OCI-LY1 (cell line): Measurements from ENCODE around the gene CCDC27.

Source experiments
- H2AFZ ChIP-seq: fragments of 200-600 bp; sonication (generic), shearing (Covaris generic); 2 replicates; pipeline ENCODE4 v1.6.0; 2014; ENCODE audit warnings: antibody characterized with exemption, mild to moderate bottlenecking, low read length
- H3F3A ChIP-seq: fragments of 200-600 bp; sonication (generic), shearing (Covaris generic); 2 replicates; pipeline ENCODE4 v1.6.0; 2014; ENCODE audit warnings: mild to moderate bottlenecking, antibody characterized with exemption, low read length, moderate library complexity; ENCODE audit not compliant: insufficient read depth
- H3K27ac ChIP-seq: fragments of 200-600 bp; sonication (generic); 2 replicates; pipeline ENCODE4 v1.5.1; 2014; ENCODE audit warnings: low read length, mixed run types, mild to moderate bottlenecking, low read depth; ENCODE audit not compliant: poor library complexity, severe bottlenecking
- H3K27me3 ChIP-seq: fragments of 200-600 bp; sonication (generic); 2 replicates; pipeline ENCODE4 v1.6.0; 2014; ENCODE audit warnings: antibody characterized with exemption, mild to moderate bottlenecking, low read length, moderate library complexity; ENCODE audit not compliant: insufficient read depth
- H3K36me3 ChIP-seq: fragments of 200-600 bp; sonication (generic); 2 replicates; pipeline ENCODE4 v1.6.1; 2014; ENCODE audit warnings: mild to moderate bottlenecking, antibody characterized with exemption, low read length, moderate library complexity, mixed read lengths; ENCODE audit not compliant: insufficient read depth
- H3K4me1 ChIP-seq: fragments of 200-600 bp; sonication (generic); 2 replicates; pipeline ENCODE4 v1.5.1; 2014; ENCODE audit warnings: mild to moderate bottlenecking, low read length, moderate library complexity; ENCODE audit not compliant: insufficient read depth, severe bottlenecking
- H3K4me2 ChIP-seq: fragments of 200-600 bp; sonication (generic), shearing (Covaris generic); 2 replicates; pipeline ENCODE4 v1.6.1; 2014; ENCODE audit warnings: low read length
- H3K4me3 ChIP-seq: fragments of 200-600 bp; sonication (generic); 2 replicates; pipeline ENCODE4 v1.5.1; 2014; ENCODE audit warnings: low read length, low read depth, mild to moderate bottlenecking, mixed read lengths; ENCODE audit not compliant: poor library complexity, severe bottlenecking
- H3K79me2 ChIP-seq: fragments of 200-600 bp; shearing (Covaris generic); 2 replicates; pipeline ENCODE4 v1.6.1; 2016; ENCODE audit warnings: mixed run types, low read length, mixed read lengths; ENCODE audit not compliant: insufficient read depth
- H3K9ac ChIP-seq: fragments of 200-600 bp; sonication (generic), shearing (Covaris generic); 2 replicates; pipeline ENCODE4 v1.6.1; 2014; ENCODE audit warnings: mild to moderate bottlenecking, low read length, mixed read lengths
- H3K9me2 ChIP-seq: fragments of 200-600 bp; sonication (generic), shearing (Covaris generic); 2 replicates; pipeline ENCODE4 v1.6.1; 2014; ENCODE audit warnings: low read depth, mild to moderate bottlenecking, low read length, mixed read lengths
- H3K9me3 ChIP-seq: fragments of 200-600 bp; shearing (Covaris generic); 2 replicates; pipeline ENCODE4 v1.6.1; 2014; ENCODE audit warnings: low read length, mixed read lengths
- H4K20me1 ChIP-seq: fragments of 200-600 bp; sonication (generic), shearing (Covaris generic); 2 replicates; pipeline ENCODE4 v1.6.0; 2016; ENCODE audit warnings: mild to moderate bottlenecking, low read length; ENCODE audit not compliant: insufficient read depth
- EZH2 ChIP-seq: fragments of 200-600 bp; sonication (generic), shearing (Covaris generic); IDR thresholded peaks from 2 replicates; pipeline ENCODE4 v1.8.0; 2017; ENCODE audit warnings: borderline replicate concordance, mixed run types, mild to moderate bottlenecking, antibody characterized with exemption, low read length, moderate library complexity, mixed read lengths
- TF ChIP-seq, protein P1 (sequence below): fragments of 200-600 bp; sonication (generic), shearing (Covaris generic); IDR thresholded peaks from 2 replicates; pipeline ENCODE4 v1.5.1; 2017; ENCODE audit warnings: mild to moderate bottlenecking, antibody characterized with exemption, low read length, moderate library complexity, mixed read lengths

The CCDC27 gene

DNA sequence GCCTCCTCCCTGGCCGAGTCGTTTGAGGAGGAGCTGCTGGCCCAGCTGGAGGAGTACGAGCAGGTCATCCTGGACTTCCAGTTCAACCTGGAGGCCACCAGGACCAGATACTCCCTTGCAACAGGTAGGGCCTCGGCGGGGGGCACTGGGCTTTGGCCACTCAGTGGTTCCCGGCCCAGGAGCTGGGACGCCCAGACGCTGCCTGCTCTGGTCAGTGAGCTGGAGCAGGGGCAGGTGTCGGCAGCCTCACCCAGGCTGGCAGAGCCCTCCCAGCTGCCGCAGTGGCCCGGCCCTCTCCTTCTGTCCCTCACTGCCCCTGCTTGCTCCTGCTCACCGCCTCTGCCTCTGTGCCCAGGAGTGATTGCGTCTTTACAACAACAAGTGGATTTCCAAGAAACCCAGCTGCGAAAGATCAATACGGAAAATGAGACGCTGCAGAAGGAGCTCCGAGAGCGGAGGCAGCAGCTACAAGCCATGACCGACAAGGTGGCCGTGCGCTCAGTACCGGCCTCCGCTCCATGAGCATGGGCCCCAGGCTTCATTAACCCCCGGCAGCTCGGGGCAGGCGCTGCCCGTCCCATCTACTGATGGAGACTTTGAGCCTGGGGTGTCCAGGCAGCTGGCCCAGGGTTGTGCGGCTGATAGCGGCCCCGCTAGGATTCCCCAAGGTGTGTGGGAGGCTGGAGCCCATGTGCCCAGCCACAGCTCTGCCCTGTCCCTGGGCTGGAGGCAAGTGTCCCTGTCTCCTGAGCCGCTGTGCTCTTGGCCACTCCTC lies 11.3 kb downstream of the CCDC27 start:
- Histone ChIP-seq H3K36me3 (no peaks in the 10 kb centered on the region; the same call in 1 of the 2 replicates), H3K4me3 (no peak overlapping the region), H3K9me3 (peaks cover 7% of the 10 kb centered on the region), H3K27ac (no peak overlapping the region), H2AFZ (no peak overlapping the region), H4K20me1 (no peaks in the 10 kb centered on the region), H3K4me2 (no peak overlapping the region), H3K9me2 (no peaks in the 10 kb centered on the region), H3K9ac (no peak overlapping the region), H3K79me2 (no peaks in the 10 kb centered on the region), H3F3A (no peaks in the 10 kb centered on the region), H3K27me3 (peaks cover 27% of the 10 kb centered on the region), H3K4me1 (no peaks in the 10 kb centered on the region)
- TF ChIP-seq, protein P1, sequence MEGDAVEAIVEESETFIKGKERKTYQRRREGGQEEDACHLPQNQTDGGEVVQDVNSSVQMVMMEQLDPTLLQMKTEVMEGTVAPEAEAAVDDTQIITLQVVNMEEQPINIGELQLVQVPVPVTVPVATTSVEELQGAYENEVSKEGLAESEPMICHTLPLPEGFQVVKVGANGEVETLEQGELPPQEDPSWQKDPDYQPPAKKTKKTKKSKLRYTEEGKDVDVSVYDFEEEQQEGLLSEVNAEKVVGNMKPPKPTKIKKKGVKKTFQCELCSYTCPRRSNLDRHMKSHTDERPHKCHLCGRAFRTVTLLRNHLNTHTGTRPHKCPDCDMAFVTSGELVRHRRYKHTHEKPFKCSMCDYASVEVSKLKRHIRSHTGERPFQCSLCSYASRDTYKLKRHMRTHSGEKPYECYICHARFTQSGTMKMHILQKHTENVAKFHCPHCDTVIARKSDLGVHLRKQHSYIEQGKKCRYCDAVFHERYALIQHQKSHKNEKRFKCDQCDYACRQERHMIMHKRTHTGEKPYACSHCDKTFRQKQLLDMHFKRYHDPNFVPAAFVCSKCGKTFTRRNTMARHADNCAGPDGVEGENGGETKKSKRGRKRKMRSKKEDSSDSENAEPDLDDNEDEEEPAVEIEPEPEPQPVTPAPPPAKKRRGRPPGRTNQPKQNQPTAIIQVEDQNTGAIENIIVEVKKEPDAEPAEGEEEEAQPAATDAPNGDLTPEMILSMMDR, result no peak
- no peak for TF ChIP-seq EZH2

DNA sequence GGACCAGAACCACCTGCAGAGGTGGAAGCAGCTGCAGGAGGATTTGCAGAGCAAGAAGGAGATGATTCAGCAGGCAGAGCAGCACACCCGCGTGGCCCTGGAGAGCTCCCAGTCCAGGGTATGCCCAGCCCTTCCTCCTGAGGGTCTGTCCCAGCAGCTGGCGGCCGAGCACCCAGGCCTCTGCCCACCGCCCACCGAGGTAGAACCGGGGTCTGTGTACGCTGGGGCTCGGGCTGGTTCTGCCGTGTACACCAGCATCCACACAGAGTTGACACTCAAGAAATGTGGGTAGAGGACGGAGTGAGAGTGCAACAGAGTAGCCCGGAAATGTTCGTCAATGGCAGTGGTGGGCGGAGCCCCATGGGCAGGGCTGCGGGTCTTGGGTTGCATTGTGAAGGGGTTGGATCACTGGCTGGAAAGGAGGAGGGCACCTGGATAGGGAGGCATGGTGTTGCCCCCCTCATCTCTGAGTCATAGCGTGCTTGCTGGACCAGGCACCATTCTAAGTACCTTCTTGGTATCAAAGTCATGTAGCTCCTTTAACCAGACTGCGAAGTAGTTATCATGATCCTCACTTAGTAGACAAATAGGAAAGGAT lies 15.2 kb downstream of the CCDC27 start:
- TF ChIP-seq, protein P1, result no peak
- no peak for TF ChIP-seq EZH2
- no peak overlapping the region for H2AFZ ChIP-seq

DNA sequence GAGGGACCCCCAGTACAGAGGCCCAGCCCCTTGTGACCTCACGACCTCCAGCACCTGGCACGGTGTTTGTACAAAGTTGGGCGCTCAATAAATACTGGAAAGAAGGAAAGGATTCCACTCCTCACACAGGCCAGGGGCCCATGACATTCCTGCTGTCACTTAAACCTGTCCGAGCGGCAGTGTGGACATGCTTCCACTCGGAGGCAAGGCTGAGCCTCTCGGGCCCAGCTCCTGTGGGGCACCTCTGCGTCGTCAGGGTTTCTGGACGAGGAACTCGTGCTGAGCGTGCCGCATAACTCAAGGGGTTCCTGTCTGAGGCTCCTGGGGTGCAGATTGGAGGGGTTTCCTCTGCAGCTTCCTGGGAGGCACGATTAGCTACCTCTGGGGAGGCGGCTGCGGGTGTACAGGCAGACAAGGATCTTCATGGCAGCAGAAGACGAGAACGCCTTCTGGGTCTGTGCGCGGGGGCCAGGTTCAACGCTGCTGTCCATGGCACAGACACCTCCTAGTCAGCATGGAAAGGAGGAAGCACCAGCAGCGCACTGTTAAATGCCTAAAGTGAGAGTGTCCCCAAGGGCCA lies 16.7 kb downstream of the CCDC27 start:
- Histone ChIP-seq H4K20me1 (no peaks in the 10 kb centered on the region), H3K4me3 (no peak overlapping the region), H3K36me3 (no peaks in the 10 kb centered on the region), H2AFZ (no peak overlapping the region), H3K9me2 (no peaks in the 10 kb centered on the region), H3K4me2 (no peak overlapping the region), H3F3A (no peaks in the 10 kb centered on the region), H3K4me1 (peaks cover 9% of the 10 kb centered on the region), H3K27ac (no peak overlapping the region), H3K79me2 (no peaks in the 10 kb centered on the region), H3K9ac (no peak overlapping the region), H3K9me3 (no peaks in the 10 kb centered on the region), H3K27me3 (no peaks in the 10 kb centered on the region; the same call in none of the 2 replicates)
- no peak for TF ChIP-seq EZH2
- TF ChIP-seq, protein P1, result no peak

More for the DNA sequence above, 15.2 kb downstream of the CCDC27 start:
- H3K36me3 ChIP-seq, result no peaks in the 10 kb centered on the region
- H3K9ac ChIP-seq, result no peak overlapping the region
- no peaks in the 10 kb centered on the region for H3F3A ChIP-seq
- H3K9me3 ChIP-seq, result no peaks in the 10 kb centered on the region
- H3K27ac ChIP-seq, result no peak overlapping the region
- peaks cover 4% of the 10 kb centered on the region for H3K27me3 ChIP-seq
- H3K79me2 ChIP-seq, result no peaks in the 10 kb centered on the region
- no peaks in the 10 kb centered on the region for H4K20me1 ChIP-seq
- H3K9me2 ChIP-seq, result no peaks in the 10 kb centered on the region
- no peak overlapping the region for H3K4me2 ChIP-seq
- H3K4me1 ChIP-seq, result peaks cover 9% of the 10 kb centered on the region
- no peak overlapping the region for H3K4me3 ChIP-seq
